Measurements from ENCODE around the gene AKAP6. TPM values are rescaled to one million over a fixed set of nuclear protein-coding genes. Genes with fewer than 3 reads are reported as not detected.

AKAP6 gene
- total and polyA plus RNA-seq, 10 of the 15 experiments (the other 5 are each of a cell fraction or from before 2014, with no cell fraction given) = 0.35 to 5.9 (median 2.2) TPM

DNA sequence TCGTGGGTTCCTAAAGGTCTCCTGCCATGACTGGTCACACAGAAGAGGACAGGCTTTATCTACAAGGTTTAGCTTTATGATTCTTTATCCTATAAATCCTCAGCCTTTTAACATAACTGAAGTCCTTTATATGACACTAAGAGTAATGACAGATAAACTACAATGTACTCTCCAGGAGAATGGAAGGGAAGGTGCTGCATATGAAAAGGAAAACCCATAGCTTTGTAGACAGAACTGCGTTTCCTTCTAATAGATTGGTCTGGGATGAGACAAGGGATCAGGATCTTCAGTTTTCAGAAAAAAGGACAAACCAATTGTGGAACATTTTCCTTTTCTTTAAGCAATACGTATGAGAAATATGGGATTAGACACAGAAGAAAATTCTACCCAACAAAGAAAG, 408.5 kb downstream of the AKAP6 start (continued):
- TF ChIP-seq ZBTB11 (CRISPR knock-in tag; IDR thresholded peaks at IDR 0.05) = no peak

- intact Hi-C loops (cut with micrococcal nuclease; ENCODE audit: unreplicated experiment) = no loop called here
- no peaks in the 10 kb centered on the region for H4K20me1 ChIP-seq (ENCODE audit: control insufficient read depth, insufficient read depth)
- no peaks in the 10 kb centered on the region for H3K36me3 ChIP-seq (ENCODE audit: control insufficient read depth in 2 of 2, insufficient read depth in 2 of 2, low read length in 1 of 2)
- DNase-seq (ENCODE audit: low read depth, low spot score) = no peak
- BruUV-seq (replicated peaks) = no TSS peak
- H3K4me3 ChIP-seq = no peak overlapping the region
- CTCF ChIA-PET = no interaction called here
- no peaks in the 10 kb centered on the region for H3K9me3 ChIP-seq (replicated peaks; ENCODE audit: control insufficient read depth, insufficient read depth, low read length)
- no peaks in the 10 kb centered on the region for H3K27me3 ChIP-seq (replicated peaks in 1 of 2; ENCODE audit: control insufficient read depth in 2 of 2, insufficient read depth in 2 of 2, low read length in 1 of 2)
- no peak for ATAC-seq
- TF ChIP-seq TAF1 (IDR thresholded peaks at IDR 0.05; ENCODE audit: borderline replicate concordance, low read depth, low read length) (no peak), BCLAF1 (IDR thresholded peaks at IDR 0.05) (no peak)
- 14% methylated on average over 5 of the region's 5 CpGs for WGBS (ENCODE audit: insufficient coverage, insufficient replicate concordance, low lambda C conversion rate, missing lambda C conversion rate)
- H3K4me2 ChIP-seq (ENCODE audit: control insufficient read depth, insufficient read depth) = no peak overlapping the region
- POLR2A ChIA-PET = no interaction called here
- no peak for FAIRE-seq
- H3K79me2 ChIP-seq (ENCODE audit: control insufficient read depth, insufficient read depth, low read length) = no peaks in the 10 kb centered on the region
- H3K9ac ChIP-seq (ENCODE audit: control insufficient read depth, insufficient read depth, low read length) = no peak overlapping the region
- H3K27ac ChIP-seq (ENCODE audit: control insufficient read depth, insufficient read depth) = no peak overlapping the region
- RAD21 ChIA-PET (ENCODE audit: unreplicated experiment) = no interaction called here
- SMC1A ChIA-PET (ENCODE audit: uncharacterized antibody, unreplicated experiment) = no interaction called here
- in situ Hi-C loops (cut with MboI) = no loop called here
- H2AFZ ChIP-seq (ENCODE audit: control insufficient read depth, low read depth, low read length) = no peak overlapping the region
- no peaks in the 10 kb centered on the region for H3K4me1 ChIP-seq (ENCODE audit: control insufficient read depth, insufficient read depth, low read length)
Measured at GRCh38 chr14:32738206-32738871, 409.2 kb downstream of the AKAP6 start.
